GM19351 (cell line): Measurements from ENCODE around the gene SLC16A5.
A peak's percentile ranks its signal among the peaks of the same experiment; 100 is the strongest.
"Not testable (repeated sequence)": the region's sequence is repeated elsewhere in the genome, so short reads cannot be mapped to it uniquely, and the experiment has no call there.

ENCODE experiments used
- ATAC-seq: cut with Tn5 transposase; IDR thresholded peaks from one replicate; pipeline ENCODE4 v1.9.1; 2021; ENCODE audit warnings: mild to moderate bottlenecking, moderate library complexity; ENCODE audit not compliant: unreplicated experiment

SLC16A5 gene

DNA sequence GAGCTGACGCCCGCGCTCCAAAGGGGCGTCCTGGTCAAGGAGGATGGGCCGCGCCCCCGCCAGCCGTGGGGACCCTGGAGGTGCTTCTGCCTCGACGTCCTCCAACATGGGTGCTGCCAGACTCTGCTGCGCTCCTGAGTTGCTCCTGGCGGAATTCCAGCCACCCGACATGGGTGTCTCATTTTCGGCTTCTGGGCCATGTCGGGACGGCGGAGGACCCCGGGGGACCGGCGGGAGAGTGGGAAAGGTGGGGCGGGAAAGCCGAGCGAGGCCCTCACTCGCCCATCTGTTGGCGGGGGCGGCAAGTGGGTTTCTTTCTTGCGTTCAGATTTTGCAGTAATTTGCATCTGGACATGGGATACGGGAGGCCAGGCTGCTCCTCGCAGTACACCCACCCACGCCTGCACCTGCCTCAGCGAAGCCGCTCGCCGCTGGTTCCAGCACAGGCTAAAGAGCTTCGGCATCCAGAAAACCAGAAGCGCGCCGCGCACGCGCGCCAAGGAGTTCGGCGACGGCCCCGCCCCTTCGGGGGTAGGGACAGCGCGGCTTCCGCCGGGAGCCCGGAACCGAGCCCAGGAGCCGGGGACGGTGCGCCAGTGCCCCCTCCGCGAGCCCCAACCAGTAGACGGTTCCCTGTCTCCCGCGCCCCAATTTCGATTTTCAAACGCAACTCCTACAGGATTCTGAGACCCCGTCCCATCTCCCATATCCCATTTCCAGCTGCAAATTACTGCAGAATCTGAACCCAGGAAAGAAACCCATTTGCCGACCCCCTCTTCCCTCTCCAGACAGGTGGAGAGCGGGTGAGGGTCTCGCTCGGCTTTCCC is 21.9 kb downstream of the SLC16A5 start, which contains the start of gene ARMC7:
Gene ARMC7, plus strand, starts transcription at position 563 of the 827 bp plus-strand sequence. CDS start 320 bp downstream, outside the sequence.
- ATAC-seq: peak; percentile 49

DNA sequence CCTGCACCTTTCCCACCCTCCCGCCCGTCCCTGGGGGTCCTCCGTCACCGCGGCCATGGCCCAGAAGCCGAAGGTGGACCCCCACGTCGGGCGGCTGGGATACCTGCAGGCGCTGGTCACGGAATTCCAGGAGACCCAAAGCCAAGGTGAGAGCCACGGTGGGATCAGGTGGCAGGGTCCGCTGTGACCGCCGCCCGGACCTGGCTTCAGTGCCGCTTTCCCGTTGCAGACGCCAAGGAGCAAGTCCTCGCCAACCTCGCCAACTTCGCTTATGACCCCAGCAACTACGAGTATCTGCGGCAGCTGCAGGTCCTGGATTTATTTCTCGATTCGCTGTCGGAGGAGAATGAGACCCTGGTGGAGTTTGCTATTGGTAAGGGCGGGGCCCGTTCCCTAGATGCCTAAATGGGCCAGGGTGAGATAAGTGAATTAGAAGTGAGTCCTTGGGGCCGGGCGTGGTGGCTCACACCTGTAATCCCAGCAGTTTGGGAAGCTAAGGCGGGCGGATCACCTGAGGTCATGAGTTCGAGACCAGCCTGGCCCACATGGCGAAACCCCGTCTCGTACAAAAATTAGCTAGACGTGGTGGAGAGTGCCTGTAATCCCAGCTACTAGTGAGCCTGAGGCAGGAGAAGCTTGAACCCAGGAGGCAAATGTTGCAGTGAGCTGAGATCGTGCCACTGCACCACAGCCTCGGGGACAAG is 22.6 kb downstream of the SLC16A5 start:
- ATAC-seq: no peak

DNA sequence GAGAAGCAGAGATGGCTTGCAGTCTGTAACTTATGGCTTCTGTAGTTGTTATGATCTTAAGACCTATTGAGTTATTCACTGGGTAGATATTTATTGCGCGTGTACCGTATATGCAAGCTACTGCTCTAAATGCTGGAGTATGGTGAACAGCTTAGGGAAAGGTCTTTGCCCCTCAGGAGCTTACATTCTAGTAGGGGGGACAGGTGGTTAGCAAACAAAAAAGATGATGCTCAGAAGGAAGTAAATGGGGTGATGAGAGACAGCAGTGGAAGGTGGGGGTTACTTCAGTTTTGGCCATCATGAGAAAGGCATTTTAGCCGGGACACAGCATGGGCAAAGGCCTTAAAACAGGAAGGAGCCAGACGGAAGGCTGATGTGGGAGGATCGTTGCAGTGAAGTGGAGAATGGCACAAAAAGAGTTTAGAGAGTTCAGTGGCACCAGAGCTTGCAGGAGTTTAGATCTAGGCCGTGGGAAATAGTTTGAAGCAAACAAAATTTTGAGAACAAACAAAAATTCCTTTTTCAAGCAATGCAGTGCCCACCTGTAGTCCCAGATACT is 24.1 kb downstream of the SLC16A5 start:
- ATAC-seq: no peak

- ATAC-seq: peak; percentile 49
Observed at GRCh38 chr17:75113798-75114551, 26.2 kb downstream of the SLC16A5 start.

DNA sequence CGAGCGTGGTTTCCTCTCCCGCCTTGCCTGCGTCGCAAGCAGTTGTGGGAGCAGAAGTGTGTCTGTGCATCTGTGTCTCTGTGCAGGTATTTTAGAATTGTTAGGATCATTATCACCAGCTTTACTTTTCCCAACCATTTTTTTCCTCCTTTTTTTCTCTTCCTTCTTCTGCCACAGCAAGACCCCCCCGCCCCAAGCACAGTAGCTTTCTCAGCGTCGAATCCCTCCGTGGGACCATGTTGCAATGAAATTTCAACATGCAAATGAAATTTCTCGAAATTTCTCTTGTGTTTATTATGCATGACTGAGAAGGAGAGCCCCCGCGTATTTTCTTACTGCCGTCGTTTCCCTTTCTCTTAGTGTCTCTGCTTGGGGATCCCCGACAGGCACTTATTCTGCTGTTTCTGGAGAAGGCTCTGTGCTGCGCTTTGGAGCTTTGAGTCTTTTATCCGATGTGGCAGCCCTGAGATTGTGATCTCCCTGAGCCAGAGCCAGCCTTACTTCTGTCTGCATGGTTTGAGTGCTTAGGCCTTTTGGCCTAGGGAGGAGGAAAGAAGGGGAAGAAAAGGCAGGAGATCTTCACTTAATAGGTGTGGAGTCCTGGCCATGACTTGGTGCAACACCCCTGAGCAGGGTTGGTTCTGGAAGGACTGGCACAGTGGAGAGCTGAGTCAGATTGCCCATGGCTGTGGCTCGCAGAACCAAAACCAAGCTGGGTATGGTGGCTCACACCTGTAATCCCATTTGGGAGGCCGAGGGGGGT is 27.0 kb downstream of the SLC16A5 start:
- ATAC-seq: no peak

DNA sequence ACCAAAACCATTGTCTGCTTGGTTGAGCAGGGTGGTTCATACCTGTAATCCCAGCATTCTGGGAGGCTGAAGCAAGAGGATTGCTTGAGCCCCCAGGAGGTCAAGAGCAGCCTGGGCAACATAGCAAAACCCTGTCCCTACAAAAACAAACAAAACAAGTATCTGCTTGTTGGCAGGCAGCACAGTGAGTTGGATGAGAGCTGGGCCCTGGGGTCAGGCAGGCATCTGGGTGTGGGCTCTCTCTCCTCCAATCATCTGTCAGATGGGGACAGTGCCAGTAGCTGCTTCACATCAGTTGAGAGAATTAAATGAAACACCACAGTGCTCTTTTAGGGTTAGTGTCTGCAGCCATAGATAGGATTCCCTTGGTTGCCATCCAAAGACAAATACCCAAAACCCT is 27.8 kb downstream of the SLC16A5 start:
- no peak for ATAC-seq

DNA sequence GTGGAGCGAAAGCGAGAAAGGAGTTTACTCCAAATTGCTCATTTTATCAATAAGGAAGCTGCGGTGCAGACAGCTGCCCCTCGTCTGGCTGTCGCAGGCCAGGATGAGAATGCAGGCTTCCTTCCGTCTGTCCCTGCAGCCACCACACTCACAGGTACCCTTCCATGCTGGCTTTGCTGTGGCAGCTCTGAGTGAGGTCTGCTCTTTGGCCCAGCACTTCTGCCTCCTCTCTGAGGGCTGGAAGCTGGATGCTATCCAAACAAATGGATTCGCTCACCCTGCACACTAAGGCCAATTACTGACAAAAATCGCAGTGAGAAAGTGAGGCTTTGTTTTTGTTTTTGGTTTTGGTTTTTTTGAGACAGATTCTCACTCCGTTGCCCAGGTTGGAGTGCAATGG is 29.0 kb downstream of the SLC16A5 start:
- ATAC-seq: no peak

GRCh38 chr17:75118307-75118706 is 30.6 kb downstream of the SLC16A5 start:
- ATAC-seq: no peak

DNA sequence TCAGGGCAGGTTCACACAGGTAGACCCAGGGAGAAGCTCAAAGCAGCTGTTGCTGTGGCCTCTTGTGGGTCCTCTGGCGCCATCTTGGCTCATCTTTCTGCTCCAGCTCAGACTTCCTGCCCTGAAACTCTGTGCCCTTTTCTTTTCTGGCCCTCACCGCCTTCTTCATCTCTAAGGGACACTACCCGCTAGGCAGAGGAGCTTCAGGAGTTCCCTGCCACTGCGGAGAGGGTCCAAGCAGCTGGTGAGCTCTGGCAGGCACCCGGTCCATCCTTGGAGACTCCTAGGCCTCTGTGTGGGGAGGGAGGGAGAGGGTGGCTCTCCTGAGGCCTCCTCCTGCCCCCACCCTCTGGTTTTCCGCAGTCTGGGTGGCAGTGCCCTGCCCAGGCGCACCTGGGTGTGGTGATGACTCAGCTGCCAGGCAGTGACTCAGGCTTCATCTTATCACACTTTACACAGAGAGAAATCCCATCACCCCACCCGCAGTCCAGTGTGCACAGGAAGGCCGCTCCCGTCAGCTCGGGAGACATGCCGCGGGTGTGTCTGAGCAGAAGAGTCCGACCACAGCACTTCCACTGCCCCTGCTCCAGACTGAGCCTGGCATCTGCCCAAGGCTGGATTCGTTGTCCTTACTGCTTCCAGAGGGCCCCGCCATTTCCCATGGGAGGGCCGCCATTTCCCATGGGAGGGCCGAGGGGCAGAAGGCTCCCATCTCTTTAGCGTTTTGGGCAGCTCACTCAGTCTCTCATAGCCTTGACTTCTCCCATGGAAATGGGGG is 36.5 kb downstream of the SLC16A5 start:
- no peak for ATAC-seq

GRCh38 chr17:75124819-75125162 is 37.0 kb downstream of the SLC16A5 start:
- no peak for ATAC-seq

DNA sequence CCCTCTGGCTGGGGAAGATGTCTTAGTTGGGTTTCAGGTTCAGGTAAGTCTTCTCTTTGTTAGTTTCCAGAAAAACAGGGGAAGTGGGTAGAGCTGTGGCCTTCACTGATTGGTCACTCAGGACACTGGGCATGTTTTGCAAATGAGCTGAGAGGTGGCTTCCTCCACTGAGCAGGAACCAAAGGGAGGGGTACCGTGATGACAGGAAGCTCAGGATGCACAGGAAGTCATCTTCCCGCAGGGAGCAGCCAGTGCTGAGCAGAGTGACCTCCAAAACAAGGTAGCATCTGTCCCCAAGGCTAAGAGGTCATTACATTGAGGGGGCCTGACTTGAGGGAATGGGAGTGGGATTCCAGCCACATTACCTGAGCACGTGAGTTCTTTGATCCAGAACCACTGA is 38.2 kb downstream of the SLC16A5 start:
- no peak for ATAC-seq

DNA sequence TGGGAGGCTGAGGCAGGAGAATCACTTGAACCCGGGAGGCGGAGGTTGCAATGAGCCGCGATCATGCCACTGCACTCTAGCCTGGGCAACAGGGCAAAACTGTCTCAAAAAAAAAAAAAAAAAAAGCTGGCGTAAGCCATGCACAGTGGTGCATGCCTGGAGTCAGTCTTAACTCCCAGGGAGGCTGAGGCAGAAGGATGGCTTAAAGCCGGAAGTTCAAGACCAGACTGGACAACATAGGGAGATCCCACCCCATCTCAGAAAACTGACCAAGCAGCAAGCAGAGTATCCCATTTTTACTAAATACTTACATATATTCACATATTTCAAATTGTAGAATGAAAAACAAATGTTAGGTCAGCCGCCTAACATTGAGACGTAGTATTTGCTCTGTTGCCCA is 39.2 kb downstream of the SLC16A5 start:
- no peak for ATAC-seq

DNA sequence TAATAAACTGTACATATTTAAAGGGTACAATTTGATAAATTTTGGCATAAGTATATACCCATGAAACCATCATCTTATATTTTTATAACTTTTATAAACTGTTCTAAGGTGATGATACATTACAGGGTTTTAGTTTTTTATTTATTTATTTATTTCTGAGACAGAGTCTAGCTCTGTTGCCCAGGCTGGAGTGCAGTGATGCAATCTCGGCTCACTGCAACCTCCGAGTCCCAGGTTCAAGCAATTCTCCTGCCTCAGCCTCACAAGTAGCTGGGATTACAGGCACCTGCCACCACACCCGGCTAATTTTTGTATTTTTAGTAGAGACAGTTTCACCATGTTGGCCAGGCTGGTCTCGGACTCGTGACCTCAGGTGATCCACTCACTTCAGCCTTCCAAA is 40.2 kb downstream of the SLC16A5 start:
- not testable (repeated sequence) for ATAC-seq

DNA sequence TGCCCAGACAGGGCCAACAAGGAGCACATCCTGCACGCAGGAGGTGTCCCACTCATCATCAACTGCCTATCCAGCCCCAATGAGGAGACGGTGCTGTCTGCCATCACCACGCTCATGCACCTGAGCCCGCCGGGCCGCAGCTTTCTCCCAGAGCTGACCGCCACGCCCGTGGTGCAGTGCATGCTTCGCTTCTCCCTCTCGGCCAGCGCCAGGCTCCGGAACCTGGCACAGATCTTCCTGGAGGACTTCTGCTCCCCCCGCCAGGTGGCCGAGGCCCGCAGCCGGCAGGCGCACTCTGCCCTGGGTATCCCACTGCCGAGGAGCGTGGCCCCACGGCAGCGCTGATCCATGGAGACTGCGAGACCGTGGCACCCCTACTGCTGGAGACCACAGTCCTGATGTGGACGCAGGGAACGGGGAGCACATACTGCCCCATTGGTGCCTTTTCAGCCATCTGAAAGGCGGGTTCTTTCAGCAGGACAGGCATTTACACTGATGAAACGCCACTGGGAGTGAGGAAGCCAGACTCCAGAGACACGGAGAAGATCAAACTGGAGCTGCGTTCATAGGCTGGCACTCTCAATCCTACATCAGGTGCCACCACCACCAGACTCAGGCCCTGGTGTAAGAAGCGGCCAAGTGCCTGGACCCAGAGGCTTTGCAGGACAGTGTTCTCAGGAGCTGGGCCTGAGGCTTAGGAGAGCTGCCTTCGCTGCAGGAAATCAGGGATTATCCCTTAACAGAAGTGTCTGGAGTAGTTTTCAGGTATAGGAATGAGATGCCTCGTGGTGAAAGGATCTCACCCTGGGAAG is 41.1 kb downstream of the SLC16A5 start:
- no peak for ATAC-seq

DNA sequence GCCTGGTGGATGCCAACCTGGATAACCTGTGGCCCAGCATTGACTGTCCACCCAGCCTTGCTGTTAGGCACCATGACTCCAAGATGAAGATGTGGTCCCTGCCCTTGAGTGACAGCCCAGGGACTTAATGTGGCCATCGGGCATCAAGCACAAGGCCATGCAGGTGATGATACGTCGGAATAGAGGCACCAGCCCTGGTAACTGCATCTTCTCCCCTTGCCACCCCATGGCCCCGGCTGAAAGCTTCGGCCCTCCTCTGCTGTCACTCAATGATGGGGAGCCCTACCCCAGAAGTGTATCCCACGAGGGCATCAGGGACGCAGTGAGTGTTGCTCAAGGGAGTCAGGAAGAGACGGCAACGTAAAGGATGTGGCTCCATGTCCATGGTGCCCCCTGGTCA is 41.8 kb downstream of the SLC16A5 start:
- no peak for ATAC-seq

DNA sequence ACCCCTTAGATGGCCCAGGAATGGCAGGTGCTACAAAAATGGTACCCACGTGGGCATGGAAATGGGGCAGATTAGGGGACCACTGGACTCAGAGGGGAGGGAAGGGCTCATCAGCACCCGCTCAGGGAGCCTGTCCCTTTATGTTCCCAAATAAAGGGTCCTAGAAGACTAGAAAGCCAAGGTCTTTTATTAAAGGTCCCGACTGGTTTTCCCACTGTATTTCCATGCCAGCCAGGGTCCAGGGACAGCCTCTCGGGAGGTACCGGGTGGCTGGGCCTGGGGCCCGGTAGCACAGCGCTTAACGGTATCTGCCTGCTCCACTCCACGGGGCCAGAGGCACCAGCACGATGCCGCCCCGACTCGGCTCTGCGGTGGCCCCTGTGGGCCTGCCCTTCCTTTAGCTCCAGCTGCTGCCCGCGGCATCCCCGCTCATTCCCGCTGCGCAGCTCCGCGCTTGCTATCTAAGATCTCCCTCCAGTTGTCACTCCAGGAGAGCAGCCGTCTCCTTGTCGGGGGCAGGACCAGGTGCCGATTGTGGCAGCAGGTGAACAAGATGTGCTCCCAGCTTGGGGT is 42.4 kb downstream of the SLC16A5 start:
- no peak for ATAC-seq

GRCh38 chr17:75130632-75131277 is 43.0 kb downstream of the SLC16A5 start:
- peak; percentile 27 for ATAC-seq
